Placental epithelial cell (primary cell): ENCODE data around the gene GRM2. TPM values are rescaled to one million over a fixed set of nuclear protein-coding genes. Genes with fewer than 3 reads are reported as not detected.

Experiments used
- small RNA-seq: library from RNA; depleted of rRNA; stranded (forward); fragments of <200 nt; gene quantifications from one replicate; pipeline ENCODE3, GENCODE V24; 2012
- total RNA-seq: library from RNA; depleted of rRNA; stranded (reverse); fragments of >200 nt; gene quantifications from 2 replicates; pipeline ENCODE4 v1.2.3, GENCODE V29; 2012

Gene GRM2
- under 0.01 and 0.11 TPM in 2 replicates for total RNA-seq

DNA sequence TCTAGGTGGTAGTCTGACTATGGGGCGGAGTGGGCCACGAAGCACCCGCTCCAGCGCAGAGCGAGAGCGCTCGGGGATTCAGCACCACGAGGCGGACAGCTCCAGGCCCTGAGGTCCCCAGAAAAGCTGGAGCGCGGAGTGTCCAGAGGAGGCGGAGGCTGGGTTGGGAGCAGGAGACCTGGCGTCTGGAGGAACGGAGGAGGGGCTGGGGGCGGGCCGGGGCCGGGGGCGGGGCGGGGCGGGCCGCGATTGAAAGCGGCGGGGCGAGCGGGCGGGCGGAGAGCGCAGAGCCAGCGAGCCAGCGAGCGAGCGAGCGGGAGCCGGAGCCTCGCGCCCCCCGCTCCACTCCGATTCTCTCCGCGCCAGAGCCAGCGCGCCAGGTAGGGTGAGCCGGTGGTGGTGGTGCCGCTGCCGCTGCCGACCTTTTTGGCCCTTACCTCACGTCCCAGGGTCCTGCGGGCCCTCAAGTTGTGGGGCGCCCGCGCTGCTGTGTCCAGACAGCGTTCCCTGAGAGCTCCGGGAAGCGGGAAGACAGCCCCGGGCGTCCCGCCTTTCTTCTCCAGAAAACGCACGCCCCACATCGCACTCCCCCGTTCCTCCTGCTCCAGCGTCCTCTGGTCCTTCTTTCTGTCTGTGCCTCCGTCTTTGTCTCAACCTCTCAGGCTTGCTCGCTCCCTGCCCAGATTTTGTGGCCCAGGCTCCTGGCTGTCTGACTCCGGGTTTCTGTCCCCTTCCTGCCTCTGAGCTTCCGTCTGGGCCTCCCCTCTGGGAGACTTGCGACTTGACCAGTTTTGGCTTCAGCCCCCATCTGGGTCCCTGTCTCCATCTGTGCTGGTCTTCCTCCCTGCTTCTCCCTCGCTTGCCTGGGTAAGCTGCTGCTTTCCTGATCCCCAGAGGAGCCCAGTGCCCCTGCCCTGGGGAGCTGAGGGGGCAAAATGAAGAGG, at the start of gene GRM2:
TSS of gene GRM2 (plus strand) at position 281 of the 944 bp plus-strand sequence. CDS start 1,916 bp downstream, outside the sequence.

DNA sequence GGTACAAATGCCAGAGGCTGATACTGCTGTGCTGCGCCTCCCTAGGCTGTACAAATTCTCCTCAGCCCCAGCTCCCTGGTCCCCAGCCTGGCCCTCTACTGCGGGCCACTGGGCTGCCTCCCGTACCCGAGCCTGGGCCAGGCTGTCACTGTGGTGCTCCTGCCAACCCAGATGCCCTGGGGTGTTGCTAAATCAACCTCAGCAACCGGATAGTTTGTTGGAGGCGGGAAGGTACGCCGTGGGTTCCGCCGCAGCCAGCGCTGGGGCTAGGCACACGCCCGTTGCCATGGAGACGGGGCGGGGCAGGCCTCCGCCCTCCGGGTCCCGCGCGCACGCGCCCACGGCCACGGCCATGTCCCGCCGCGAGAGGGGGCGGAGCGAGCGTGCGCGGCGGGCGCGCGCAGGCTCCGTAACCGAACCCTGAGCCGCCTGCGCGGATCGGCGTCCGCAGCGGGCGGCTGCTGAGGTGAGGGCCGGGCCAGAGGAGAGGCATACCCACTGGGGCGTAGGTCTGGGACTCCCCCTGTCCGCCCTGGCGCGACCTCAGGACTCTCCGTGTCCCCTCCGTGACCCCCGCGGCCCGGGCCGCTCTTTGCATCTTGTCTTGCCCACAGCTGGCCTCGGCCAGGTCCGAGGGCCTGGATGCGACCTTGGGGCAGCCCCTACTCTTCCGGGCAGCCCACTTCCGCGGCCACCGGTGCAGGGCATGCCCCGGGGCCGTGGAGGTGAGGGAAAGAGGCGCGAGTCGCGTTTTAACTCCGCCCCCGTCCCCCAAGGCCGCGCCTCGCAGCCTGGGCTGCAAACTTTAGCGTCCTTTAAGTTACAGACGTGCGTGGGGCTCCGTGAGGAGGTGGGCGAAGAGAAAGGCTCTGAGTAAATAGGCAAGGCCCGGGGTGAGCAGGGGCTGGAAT, 35.8 kb upstream of the GRM2 start, which contains the start of gene TEX264:
TSS of gene TEX264 (plus strand) at position 430 of the 911 bp plus-strand sequence. CDS start 3,053 bp downstream, outside the sequence.

Small RNAs within 50 kb of the gene (small RNA-seq; reads per million reads assigned to genes)
- 18.7 reads per million, percentile 96 among the genes with 10 or more reads in this experiment for gene RNA5SP132

Other genes starting within 250 kb of the GRM2 start
- gene DCAF1, start 207.1 kb upstream of the GRM2 start, total RNA-seq: 6.7 and 10.4 TPM in 2 replicates
- 21.6 and 23.9 TPM in 2 replicates for gene RAD54L2, start 168.3 kb upstream of the GRM2 start, total RNA-seq
- 29.8 and 43.2 TPM in 2 replicates for gene TEX264, start 35.8 kb upstream of the GRM2 start, total RNA-seq
- not detected in 2 replicates for gene IQCF6, start 72.2 kb downstream of the GRM2 start, total RNA-seq
- gene IQCF2, start 154.5 kb downstream of the GRM2 start, total RNA-seq: not detected in 2 replicates
- gene IQCF5, start 168.5 kb downstream of the GRM2 start, total RNA-seq: not detected in 2 replicates
- gene IQCF1, start 196.3 kb downstream of the GRM2 start, total RNA-seq: not detected in 2 replicates
- gene RRP9, start 234.8 kb downstream of the GRM2 start, total RNA-seq: 8.6 and 15.6 TPM in 2 replicates
- 13.8 and 24.7 TPM in 2 replicates for gene PARP3, start 235.3 kb downstream of the GRM2 start, total RNA-seq
- under 0.01 TPM in 1 of 2 replicates, not detected in the other for gene GPR62, start 248.3 kb downstream of the GRM2 start, total RNA-seq